Uterus (tissue), 2 donors: ENCODE measurements around the gene ARMC8.

ENCODE experiments used
- POLR2A ChIP-seq, 2 donors: fragments of 450-650 bp; IDR thresholded peaks; one replicate each; pipeline ENCODE4 v1.6.1; 2016; ENCODE audit warnings: antibody characterized with exemption in 2 of 2, mild to moderate bottlenecking in 1 of 2, moderate library complexity in 1 of 2
- TF ChIP-seq, protein P1 (sequence below), 4 experiments: fragments of 200-600 bp in 2 of 4; fragments of 450-650 bp in 2 of 4; sonication (generic) in 2 of 4; IDR thresholded peaks; one replicate each; pipeline ENCODE4 v1.5.1; 2016 to 2019; ENCODE audit warnings: antibody characterized with exemption in 4 of 4, mild to moderate bottlenecking in 2 of 4, moderate library complexity in 1 of 4

DNA sequence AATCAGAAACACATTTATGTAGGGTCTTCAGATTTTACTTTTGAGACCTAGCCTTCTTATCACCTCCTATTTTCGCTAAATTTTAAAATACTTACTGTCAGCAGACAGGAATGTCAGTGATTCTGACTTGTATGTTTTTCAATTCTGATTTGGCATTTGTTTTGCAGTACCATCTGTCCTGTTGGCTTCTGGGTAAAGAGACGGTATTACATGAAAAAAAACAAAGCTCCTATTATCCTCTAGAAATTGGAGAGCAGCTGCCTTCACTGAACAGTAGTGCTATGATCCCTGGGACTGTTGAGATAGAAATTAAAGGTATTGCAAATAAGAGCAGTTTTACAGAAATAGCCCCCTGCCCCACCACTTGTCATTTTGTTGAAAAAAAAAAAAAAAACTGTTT, 8.4 kb downstream of the ARMC8 start:
- TF ChIP-seq, protein P1, sequence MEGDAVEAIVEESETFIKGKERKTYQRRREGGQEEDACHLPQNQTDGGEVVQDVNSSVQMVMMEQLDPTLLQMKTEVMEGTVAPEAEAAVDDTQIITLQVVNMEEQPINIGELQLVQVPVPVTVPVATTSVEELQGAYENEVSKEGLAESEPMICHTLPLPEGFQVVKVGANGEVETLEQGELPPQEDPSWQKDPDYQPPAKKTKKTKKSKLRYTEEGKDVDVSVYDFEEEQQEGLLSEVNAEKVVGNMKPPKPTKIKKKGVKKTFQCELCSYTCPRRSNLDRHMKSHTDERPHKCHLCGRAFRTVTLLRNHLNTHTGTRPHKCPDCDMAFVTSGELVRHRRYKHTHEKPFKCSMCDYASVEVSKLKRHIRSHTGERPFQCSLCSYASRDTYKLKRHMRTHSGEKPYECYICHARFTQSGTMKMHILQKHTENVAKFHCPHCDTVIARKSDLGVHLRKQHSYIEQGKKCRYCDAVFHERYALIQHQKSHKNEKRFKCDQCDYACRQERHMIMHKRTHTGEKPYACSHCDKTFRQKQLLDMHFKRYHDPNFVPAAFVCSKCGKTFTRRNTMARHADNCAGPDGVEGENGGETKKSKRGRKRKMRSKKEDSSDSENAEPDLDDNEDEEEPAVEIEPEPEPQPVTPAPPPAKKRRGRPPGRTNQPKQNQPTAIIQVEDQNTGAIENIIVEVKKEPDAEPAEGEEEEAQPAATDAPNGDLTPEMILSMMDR (IDR thresholded peaks at IDR 0.05): no peak
- no peak for TF ChIP-seq POLR2A (IDR thresholded peaks at IDR 0.05)
